NCI-H2227 (cell line): ENCODE measurements around the gene LYST.
A peak's percentile ranks its signal among the peaks of the same experiment; 100 is the strongest.
"Not testable (repeated sequence)": the region's sequence is repeated elsewhere in the genome, so short reads cannot be mapped to it uniquely, and the experiment has no call there.

Experiments used
- DNase-seq: peaks from one replicate; lab custom pipeline; 2025; ENCODE audit not compliant: unreplicated experiment; lab: John Stamatoyannopoulos, UW

Gene LYST, protein sequence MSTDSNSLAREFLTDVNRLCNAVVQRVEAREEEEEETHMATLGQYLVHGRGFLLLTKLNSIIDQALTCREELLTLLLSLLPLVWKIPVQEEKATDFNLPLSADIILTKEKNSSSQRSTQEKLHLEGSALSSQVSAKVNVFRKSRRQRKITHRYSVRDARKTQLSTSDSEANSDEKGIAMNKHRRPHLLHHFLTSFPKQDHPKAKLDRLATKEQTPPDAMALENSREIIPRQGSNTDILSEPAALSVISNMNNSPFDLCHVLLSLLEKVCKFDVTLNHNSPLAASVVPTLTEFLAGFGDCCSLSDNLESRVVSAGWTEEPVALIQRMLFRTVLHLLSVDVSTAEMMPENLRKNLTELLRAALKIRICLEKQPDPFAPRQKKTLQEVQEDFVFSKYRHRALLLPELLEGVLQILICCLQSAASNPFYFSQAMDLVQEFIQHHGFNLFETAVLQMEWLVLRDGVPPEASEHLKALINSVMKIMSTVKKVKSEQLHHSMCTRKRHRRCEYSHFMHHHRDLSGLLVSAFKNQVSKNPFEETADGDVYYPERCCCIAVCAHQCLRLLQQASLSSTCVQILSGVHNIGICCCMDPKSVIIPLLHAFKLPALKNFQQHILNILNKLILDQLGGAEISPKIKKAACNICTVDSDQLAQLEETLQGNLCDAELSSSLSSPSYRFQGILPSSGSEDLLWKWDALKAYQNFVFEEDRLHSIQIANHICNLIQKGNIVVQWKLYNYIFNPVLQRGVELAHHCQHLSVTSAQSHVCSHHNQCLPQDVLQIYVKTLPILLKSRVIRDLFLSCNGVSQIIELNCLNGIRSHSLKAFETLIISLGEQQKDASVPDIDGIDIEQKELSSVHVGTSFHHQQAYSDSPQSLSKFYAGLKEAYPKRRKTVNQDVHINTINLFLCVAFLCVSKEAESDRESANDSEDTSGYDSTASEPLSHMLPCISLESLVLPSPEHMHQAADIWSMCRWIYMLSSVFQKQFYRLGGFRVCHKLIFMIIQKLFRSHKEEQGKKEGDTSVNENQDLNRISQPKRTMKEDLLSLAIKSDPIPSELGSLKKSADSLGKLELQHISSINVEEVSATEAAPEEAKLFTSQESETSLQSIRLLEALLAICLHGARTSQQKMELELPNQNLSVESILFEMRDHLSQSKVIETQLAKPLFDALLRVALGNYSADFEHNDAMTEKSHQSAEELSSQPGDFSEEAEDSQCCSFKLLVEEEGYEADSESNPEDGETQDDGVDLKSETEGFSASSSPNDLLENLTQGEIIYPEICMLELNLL (N-terminal part only)

DNA sequence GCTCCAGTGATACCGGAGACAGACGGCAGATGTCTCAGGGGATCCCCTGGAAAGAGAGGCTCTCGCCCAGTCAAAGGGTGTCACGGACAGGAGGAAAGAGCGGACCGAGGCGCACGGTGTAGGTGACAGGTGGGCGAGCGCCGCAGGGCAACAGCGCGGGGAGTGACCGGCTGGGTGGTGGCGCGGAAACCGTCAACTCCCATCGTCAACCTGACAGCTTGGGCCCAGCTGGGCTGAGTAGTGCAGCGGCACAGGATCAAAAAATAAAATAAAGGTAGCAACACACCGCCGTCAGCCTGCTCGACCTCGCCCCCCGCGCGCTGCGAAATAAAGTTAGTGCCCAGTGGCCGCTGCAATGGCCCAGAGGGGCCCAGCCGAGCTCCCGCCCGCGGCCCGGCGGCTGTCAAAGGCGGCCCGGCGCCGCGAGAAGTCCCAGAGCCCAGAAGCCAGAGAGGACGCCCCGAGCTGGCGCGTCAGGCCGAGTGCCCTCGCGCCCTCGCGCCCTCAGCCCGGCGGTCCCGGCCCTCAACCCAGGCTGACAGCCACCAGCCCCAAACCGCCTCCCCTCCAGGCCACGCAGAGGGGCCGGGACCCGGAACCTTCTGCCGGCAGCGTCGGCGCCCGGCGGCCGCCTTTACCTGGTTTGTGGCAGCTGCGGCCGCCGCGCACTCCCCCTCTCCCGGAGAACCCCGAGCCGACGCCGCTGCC, at the start of gene LYST:
Gene LYST (minus strand): TSS at position 702 of the 708 bp plus-strand sequence. CDS start 36,489 bp downstream, outside the sequence.
- peak; percentile 70 for DNase-seq

DNA sequence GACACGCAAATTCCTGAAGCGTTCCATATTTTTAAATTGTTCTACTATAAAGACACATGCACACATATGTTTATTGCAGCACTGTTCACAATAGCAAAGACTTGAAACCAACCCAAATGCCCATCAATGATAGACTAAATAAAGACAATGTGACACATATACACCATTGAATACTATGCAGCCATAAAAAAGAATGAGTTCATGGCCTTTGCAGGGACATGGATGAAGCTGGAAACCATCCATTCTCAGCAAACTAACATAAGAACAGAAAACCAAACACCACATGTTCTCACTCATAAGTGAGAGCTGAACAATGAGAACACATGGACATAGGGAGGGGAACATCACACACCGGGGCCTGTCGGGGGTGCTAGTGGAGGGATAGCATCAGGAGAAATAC, 48.8 kb upstream of the LYST start:
- DNase-seq = not testable (repeated sequence)

DNA sequence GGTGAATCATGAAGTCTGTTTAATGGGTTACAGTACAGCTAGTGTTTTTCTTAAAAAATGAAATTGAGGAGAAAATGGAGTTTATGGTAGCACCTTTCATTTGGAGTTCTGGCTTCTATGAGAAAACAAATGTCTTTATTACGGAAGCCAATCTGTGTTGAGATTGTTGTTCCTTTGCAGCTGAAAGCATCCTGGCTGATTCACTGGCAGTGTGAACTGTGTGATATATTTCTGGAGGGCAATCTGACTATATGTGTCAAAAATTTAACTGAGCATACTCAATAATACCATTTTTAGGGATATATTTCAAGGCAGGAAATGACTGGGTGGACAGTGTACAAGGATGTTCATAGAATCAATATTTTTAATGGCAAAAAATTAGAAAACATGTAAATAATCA, 46.6 kb upstream of the LYST start:
- no peak for DNase-seq

DNA sequence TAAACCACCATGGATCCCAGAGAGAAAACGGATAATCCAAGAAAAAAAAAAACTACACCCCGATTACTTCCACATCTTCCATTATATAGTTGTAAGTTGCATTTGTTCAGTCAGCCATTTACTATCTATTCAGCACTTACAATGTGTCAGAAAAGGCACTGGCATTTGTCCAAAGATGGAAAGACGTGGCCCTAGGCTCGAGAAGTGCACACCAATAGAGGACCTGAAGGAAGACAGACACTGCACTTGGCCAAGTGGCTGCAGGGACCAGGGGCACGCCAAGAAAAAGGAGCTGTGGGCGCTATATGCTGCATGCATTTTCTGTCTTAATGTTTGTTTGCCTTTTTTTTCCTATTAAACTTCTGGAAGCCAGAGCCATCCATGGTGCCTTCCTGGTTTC, 45.2 kb upstream of the LYST start:
- DNase-seq = no peak

DNA sequence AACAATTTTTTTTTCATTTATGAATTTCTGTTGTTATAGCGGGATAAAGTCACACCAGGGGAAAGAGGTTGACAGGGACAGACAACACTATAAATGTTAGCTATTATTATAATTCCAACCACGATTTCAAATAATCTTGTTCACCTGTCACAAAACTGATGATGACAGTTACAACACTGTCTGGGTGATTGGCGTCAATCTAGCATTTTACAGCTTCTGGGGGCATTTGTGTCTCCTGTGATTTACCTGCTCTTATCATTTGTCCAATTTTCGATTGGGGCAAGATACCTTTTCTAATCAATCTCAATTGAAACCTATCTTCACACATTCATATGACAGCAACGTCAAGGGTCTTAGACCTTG, 44.6 kb upstream of the LYST start:
- no peak for DNase-seq

DNA sequence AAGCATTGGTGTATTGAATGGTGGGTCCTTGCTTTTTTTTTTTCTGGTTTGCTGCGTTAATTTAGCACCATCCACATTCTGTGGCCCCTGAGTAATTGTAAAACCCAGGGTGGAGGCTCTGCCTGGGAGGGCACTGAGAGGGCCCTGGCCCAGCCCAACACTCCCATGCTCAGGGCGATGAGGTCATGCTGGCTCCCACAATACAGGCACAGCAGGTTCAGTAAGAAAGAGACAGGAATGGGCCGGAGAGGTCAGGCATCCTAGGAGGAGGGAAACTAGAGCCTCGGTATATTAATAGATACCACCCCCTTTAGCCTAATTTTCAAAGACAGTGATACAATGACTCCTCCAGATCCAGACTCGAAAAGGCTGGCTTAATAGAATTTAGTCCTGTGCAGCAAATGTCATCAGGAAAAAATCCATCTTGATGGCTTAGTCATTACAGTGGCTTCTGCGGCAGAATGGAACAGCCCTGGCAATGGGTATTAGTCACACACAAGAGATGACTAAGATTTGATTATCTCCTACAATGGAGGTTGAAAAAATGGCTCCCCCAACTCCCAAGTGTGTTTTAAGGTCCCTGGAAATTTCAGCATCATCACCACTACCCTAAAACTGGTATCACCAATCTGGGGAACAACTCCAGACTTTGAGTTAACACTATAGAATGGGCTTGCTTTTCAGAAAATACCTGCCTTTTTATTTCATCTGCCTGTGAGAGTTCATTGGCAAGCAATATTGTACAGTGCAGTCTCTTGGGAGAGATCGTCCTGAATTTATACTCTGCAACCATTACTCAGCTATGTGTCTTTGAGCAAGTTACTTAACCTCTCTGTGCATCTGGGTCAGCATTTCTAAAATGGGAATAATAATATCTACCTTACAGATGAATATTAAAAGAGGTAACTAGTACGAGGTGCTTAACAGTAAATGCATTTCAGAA, 43.9 kb upstream of the LYST start:
- DNase-seq = peak; percentile 66

DNA sequence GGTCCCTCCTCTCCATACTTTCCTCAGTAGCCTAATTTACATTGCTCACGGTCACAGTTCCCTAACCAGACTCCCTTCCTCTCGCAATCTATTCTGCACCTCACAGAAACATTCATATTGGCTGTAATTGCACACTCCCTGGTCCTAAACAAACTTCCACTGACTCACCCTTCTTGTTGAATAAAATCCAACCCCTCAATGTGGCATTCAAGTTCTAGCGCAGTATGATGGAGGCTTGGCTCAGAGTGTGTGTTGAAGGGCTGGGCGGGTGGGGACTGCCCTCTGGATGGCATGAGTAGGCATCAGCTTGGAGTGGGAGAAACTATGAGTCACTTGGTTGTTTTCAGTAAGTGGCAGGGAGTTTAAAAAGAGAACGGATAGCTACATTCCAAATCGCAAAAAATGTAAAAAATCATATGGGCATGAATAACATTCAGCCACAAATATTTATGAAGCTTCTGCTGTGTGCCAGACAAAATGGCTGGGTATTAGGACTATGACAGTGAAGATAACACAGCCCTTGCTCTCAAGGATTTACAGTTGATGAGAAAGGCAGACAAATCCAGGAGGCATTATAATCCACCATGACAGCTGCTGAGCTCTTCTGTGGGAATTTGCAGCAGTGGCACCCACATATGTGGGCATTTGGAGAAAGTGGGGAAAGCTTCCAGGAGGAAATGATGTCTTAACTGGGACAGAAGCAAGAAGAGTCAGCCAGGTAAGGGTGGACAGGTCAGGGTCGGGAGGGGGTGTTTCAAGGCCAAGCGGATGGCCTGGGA, 42.2 kb upstream of the LYST start:
- DNase-seq = no peak

DNA sequence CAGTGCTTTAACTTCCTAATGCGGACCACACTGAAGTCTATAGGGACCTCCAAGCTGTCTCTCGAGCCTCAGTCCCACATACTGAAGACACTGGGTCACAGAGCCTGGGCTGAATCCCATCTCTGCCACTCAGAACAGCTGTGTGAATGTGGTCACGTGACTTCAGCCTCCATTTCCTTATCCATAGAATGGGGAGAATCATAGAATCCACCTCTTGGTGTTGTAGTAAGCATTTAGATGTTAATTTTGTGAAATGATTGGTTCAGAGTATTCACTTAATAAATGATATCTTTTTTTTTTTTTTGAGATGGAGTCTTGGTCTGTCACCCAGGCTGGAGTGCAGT, 41.2 kb upstream of the LYST start:
- no peak for DNase-seq

DNA sequence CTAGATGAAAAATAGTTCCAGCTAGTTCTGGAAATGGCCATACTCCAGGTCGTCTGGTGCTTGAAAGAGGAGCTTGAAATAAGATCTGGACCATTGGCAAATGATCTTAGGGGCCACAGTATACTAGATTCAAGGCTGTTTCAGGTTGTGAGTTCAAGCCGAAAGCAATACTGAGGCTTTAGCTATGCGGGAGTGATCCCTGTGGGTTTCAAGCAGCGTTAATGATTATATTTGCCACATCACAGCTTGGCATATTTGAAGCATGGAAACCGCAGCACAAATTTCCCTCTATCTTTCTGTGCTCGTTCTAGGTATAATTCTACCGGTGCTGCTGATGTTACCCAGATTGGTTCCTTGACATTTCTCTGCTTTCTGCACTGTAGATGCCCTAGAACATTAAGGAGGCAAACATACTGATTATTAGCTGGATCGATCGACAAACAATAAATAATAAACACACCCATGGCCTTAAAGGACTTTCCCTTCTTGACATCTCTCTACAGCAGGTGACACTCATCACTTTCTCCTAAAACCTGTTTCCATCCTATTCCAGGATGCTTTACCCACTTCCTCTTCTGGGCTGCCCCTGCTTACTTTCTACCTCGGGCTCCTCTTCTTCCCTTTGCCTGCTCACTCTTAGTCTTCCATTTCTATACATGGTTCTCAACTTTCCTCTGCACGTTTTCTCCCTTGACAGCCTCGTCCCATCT, 40.6 kb upstream of the LYST start:
- DNase-seq = no peak

DNA sequence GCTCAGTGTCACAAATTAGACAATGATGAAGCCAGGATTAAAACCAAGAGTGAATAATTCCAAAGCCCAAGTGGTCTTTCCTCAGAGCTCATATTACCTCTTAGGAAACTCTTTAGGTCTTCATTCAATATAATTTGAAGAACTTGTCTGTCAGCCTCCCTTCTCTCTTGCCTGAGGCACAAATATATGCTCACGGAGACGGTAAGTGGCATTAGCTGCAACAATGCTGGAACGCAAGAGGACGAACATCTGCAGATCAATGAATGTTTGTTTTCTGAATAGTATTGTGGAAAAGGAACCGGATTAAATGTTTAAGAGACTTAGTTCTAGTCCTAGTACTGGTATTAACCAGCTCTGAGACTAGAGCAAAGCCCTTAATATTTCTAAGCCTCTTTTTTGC, 39.7 kb upstream of the LYST start:
- no peak for DNase-seq

DNA sequence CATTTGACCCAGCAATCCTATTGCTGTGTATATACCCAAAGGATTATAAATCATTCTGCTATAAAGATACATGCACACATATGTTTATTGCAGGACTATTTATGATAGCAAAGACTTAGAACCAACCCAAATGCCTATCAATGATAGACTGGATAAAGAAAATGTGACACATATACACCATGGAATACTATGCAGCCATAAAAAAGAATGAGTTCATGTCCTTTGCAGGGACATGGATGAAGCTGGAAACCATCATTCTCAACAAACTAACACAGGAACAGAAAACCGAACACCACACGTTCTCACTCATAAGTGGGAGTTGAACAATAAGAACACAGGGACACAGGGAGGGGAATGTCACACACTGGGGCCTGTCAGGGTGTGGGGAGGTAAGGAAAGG, 37.1 kb upstream of the LYST start:
- not testable (repeated sequence) for DNase-seq

DNA sequence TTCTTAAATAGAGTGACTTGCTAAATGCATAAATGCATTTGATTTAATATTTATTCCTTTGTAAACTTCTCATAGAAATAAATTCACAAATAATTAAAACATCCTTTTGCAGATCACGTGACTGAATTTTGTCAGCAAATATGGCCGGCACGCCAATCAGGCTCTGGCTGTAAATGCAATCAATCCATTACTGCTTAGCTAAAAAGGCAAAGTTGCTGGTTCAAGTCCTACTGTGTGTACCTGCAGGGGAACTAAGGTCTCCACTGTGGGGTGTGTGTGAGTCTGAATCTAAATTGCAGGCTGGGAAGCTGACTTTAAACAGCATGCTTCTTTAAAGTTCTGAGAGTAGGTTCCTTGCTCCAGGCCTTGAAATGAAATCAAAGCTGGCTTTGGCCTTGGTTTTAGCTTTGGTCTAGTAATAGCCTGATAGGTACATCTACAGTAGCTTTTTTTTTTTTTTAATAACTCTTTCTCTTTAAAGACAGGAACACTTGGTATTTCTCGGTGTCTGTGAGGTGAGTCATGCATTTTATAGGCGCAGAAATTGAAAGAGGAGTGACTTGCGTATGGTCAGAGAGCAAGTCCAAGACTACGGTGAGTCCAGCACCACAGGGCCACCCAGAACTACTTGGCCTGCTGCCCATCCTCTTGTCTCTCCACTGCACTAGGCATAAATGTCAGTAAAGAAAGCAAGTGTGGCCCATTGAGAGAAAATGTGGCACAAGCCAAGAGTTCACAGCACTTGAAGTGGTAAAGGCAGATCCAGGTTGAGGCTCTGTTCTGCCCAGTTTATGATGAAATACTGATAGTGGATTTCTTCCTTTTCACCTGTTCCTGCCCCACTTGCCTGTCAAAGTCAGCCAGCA, 36.2 kb upstream of the LYST start:
- DNase-seq = no peak

DNA sequence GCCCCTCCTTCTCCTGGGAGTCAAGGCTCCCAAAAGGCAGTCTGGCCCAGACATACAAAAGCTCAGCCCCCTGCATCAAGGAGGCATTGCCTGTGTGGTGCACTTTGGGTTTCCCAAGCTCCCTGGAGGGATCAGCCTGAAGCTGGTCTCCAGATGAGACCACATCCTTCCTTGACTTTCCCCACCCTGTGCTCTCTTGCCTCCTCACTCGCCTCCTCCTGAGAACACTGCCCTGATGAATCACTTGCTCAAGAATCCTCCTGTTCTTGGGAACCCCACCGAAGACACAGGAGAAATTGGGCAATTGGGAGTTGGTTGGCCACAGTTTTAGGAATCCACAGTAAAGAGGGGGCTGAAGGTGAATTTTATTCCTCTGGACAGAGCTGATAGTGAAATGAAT, 34.8 kb upstream of the LYST start:
- DNase-seq = no peak

DNA sequence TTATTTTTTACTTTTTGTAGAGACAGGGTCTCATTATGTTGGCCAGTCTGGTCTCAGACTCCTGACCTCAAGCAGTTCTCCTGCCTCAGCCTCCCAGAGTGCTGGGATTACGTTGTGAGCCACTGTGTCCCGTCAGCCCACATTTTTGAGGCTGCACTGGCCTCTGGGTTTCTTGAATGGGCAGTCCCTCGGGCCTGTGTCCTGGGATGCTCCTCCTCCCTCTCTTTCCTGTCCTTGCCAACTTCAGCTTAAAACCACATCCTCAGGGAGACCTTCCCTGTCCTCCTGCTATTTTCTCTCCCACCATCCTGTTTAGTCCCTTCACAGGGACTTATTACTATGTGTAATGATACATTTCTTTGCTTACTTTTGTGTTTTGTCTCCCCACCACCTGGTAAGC, 31.4 kb upstream of the LYST start:
- DNase-seq = no peak

DNA sequence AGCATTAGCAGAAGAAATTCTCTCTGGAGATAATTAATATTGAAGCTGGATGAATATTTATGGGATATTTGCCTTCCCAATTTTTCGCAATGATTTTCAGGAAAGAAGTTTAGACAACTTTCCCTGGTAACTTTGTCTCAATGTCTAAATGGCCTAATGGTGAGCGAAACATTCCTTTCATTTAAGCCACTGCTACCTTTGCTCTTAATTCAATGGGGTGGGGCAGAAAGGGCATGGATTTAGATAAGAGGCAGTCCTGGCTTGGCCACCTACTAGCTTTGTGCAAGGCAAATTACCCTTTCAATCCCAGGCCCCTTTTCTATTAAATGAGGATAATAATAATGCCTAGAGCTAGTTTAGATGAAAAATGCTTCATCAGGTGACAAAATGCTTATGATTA, 27.1 kb upstream of the LYST start:
- no peak for DNase-seq

DNA sequence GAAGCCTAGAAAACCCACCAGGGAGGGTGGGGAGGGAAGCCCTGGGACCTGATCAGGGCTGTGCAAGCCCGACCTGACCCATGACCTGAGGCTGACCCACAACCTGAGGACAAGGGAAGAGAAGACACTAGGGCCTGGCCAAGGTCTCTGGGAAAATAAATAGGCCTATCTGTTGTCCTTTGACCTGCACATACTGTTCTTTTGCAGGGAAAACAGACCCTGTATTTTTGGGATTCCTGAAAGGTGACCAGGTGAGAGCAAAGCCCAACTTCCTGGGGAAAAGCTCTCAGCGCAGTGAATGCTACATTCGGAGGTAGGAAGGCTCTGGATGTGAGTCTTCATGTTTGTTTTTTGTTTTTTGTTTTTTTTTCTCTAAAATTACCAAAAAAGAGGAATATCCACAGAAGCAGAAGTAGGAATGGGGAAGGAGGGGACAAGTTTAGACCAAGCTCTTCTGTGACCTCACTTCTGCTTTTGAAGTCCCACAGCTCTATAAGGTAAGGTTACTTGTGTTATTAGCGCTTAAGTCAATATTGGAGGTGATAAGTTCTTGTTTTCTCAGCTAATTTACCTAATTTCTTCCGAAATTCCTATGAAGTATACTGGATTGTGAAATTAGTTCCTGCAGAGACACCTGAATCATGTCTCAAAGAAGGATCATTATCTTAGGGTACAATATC, 26.2 kb upstream of the LYST start:
- DNase-seq = no peak

DNA sequence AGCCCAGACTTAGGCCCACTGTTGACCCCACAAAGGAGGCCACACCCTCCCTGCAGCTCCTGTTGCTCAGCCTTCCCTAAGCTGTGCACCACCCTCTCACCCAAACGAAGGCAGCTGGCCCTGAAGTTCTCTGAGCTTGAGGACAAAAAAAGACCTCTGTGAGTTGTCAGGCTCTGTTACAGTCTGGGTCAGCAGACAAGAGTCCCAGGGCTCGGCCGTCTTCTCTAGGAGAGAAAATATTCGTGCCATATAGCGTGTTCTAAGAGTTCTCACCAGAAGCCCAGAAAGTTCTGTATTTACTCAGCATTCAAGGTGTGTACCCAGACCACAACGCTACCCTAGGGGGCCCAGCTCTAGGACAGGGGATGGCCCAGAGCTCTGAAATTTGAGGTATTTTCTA, 25.5 kb upstream of the LYST start:
- no peak for DNase-seq
